Stimulated activated CD8-positive, alpha-beta memory T cell treated with anti-CD3 and anti-CD28 coated beads, Interleukin-15, amount 100 ng/mL, for 48 hours (primary cell): ENCODE data around the gene CCDC138.

Source experiments
- DNase-seq, 2 donors: peaks; one replicate each; pipeline ENCODE4 v3.0.0-alpha.2; 2020; ENCODE audit warnings: low read depth in 2 of 2

Gene CCDC138

GRCh38 chr2:108896741-108897140 lies 110.2 kb downstream of the CCDC138 start:
- no peak for DNase-seq

GRCh38 chr2:108898315-108899082 lies 111.9 kb downstream of the CCDC138 start:
- no peak for DNase-seq

- DNase-seq: no peak
Measured at GRCh38 chr2:108904680-108905079, 118.1 kb downstream of the CCDC138 start.

- no peak for DNase-seq
Measured at GRCh38 chr2:108905176-108905575, 118.6 kb downstream of the CCDC138 start.

GRCh38 chr2:108905906-108906305 lies 119.3 kb downstream of the CCDC138 start:
- no peak for DNase-seq

- DNase-seq: no peak
Measured at GRCh38 chr2:108906403-108907077, 120.0 kb downstream of the CCDC138 start.

GRCh38 chr2:108907822-108908712 lies 121.5 kb downstream of the CCDC138 start:
- no peak for DNase-seq

GRCh38 chr2:108908713-108909070 lies 122.1 kb downstream of the CCDC138 start:
- no peak for DNase-seq

GRCh38 chr2:108909275-108909823 lies 122.8 kb downstream of the CCDC138 start:
- DNase-seq: no peak

GRCh38 chr2:108910011-108910431 lies 123.5 kb downstream of the CCDC138 start:
- DNase-seq: no peak

- no peak for DNase-seq
Measured at GRCh38 chr2:108910541-108911396, 124.2 kb downstream of the CCDC138 start.

- no peak for DNase-seq
Measured at GRCh38 chr2:108911401-108911800, 124.8 kb downstream of the CCDC138 start.

- DNase-seq: no peak
Measured at GRCh38 chr2:108911807-108912628, 125.4 kb downstream of the CCDC138 start.

GRCh38 chr2:108912629-108912902 lies 126.0 kb downstream of the CCDC138 start:
- DNase-seq: no peak

GRCh38 chr2:108916122-108916795 lies 129.7 kb downstream of the CCDC138 start:
- no peak for DNase-seq

- DNase-seq: no peak
Measured at GRCh38 chr2:108916796-108917421, 130.3 kb downstream of the CCDC138 start.

GRCh38 chr2:108917526-108917925 lies 131.0 kb downstream of the CCDC138 start:
- DNase-seq: no peak

GRCh38 chr2:108918156-108918874 lies 131.7 kb downstream of the CCDC138 start:
- DNase-seq: no peak

- no peak for DNase-seq
Measured at GRCh38 chr2:108918941-108919341, 132.4 kb downstream of the CCDC138 start.
